ENCODE measurements around the gene MARCO.

The MARCO gene

DNA sequence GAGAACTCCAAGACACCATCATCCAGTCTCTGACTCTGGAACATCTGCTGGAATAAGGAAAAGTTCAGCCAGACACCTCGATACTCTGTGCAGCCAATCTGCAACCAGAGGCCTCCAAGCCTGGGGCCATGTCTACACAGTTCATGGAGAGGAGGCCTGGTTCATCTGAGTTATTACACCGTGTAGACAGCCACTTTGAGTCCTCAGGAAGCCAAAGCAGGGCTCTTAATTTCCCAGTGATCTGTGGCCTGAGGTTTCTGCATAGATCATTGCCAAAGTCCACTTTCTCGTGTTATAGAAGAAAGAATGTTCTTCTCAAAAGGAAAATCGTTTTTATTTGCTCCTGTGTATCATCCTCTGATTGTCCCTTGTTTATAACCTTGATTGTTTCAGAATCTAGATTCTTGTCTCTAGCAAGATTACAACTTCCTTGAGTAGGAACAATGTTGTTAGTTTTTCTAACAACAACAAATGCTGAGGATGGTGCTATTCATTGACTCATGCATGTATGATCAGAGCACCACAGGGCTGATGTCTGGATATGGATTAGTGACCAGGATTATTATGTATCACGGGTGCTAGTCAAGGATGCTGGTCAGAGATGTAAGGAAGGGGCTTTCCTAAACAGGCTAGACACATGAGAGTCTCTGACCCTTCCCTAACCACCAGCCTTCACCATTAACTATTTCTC, 30.7 kb upstream of the MARCO start:
- DNase-seq (ENCODE audit: extremely low spot score), result no peak
- CTCF ChIA-PET, result no interaction called here
- POLR2A ChIA-PET, result no interaction called here
- TF ChIP-seq FOXK2 (IDR thresholded peaks at IDR 0.05) (no peak), HDGF (IDR thresholded peaks at IDR 0.05; ENCODE audit: borderline replicate concordance) (no peak), SP1 (IDR thresholded peaks at IDR 0.05) (no peak), PKNOX1 (IDR thresholded peaks at IDR 0.05) (no peak), SUZ12 (IDR thresholded peaks at IDR 0.05) (no peak), FOXM1 (IDR thresholded peaks at IDR 0.05; ENCODE audit: borderline replicate concordance) (no peak), L3MBTL2 (conservative IDR thresholded peaks at IDR 0.05) (no peak), ZNF384 (IDR thresholded peaks at IDR 0.05) (no peak), NFRKB (IDR thresholded peaks at IDR 0.05) (no peak), ARNT (IDR thresholded peaks at IDR 0.05) (no peak), LEF1 (IDR thresholded peaks at IDR 0.05; ENCODE audit: borderline replicate concordance) (no peak)

DNA sequence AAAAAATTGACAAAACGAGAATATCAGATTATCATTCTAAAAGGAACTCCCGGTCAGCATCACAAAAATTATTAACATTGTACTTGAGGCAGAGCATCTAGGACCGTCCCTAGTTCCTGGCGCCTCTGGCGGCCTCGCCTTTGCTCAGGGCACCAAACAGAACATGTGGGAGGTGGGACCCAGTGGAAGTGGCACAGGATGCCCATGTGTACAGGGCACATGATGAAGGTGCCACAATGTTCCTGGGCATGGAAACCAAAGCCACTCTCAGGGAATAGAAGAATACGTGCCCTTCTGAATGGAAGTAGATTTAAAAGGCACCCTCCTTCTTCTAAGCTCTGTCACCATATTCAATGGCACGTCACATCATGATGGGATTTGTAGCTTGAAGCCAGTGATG, 30.1 kb upstream of the MARCO start:
- POLR2A ChIA-PET, result no interaction called here
- TF ChIP-seq SP1 (IDR thresholded peaks at IDR 0.05) (no peak), NFRKB (IDR thresholded peaks at IDR 0.05) (no peak), FOXM1 (IDR thresholded peaks at IDR 0.05; ENCODE audit: borderline replicate concordance) (no peak), FOXA1 (IDR thresholded peaks at IDR 0.05) (no peak), TARDBP (IDR thresholded peaks at IDR 0.05) (no peak), CTBP1 (IDR thresholded peaks at IDR 0.05; ENCODE audit: borderline replicate concordance) (no peak), FOXK2 (IDR thresholded peaks at IDR 0.05) (no peak), ZNF384 (IDR thresholded peaks at IDR 0.05) (no peak), LEF1 (IDR thresholded peaks at IDR 0.05; ENCODE audit: borderline replicate concordance) (no peak), PKNOX1 (IDR thresholded peaks at IDR 0.05) (no peak), SUZ12 (IDR thresholded peaks at IDR 0.05) (no peak), L3MBTL2 (conservative IDR thresholded peaks at IDR 0.05) (no peak), HDGF (IDR thresholded peaks at IDR 0.05; ENCODE audit: borderline replicate concordance) (no peak)
- DNase-seq (ENCODE audit: extremely low spot score), result no peak
- CTCF ChIA-PET, result no interaction called here

DNA sequence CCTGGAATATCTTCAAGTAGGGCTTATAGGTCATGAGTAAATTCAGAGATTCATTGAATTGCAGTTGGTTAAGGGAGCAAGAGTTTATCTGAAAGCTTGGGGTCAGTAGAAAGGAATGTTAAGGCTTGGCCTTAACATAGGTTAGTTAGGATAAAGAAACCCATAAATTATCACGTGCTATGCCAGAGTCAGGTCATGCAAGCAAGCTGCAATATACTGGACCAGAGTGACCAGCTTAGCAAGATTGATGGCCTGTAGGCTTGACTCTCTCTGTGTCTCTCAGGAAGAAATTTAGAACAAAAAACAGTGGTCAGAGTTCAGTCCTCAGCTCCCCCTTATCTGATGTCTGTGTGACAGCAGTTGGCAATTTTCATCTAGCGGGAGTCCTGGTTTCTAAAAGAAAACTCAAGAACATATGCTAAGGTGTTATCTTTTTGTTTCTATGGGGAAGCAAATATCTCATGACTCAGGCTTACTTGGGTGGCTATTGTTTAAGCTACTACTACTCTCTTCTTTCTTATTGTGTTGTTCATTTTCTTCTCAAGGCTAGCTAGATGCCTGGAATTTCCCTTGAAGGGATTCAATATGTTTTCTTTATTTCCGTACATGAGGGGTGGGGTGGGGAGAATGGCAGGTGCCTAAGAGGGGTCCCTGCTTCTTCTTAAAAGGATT, 28.7 kb upstream of the MARCO start:
- ChIA-PET POLR2A (no interaction called here), CTCF (no interaction called here)
- no peak for DNase-seq (ENCODE audit: extremely low spot score)
- no peak for TF ChIP-seq SP1 (IDR thresholded peaks at IDR 0.05)
- TF ChIP-seq ELF4 (IDR thresholded peaks at IDR 0.05), result no peak
- TF ChIP-seq CTBP1 (IDR thresholded peaks at IDR 0.05; ENCODE audit: borderline replicate concordance), result no peak
- no peak for TF ChIP-seq TARDBP (IDR thresholded peaks at IDR 0.05)
- no peak for TF ChIP-seq SUZ12 (IDR thresholded peaks at IDR 0.05)
- TF ChIP-seq LEF1 (IDR thresholded peaks at IDR 0.05; ENCODE audit: borderline replicate concordance), result no peak
- TF ChIP-seq FOXM1 (IDR thresholded peaks at IDR 0.05; ENCODE audit: borderline replicate concordance), result no peak
- no peak for TF ChIP-seq L3MBTL2 (conservative IDR thresholded peaks at IDR 0.05)
- TF ChIP-seq HDGF (IDR thresholded peaks at IDR 0.05; ENCODE audit: borderline replicate concordance), result no peak
- TF ChIP-seq ARNT (IDR thresholded peaks at IDR 0.05), result no peak
- TF ChIP-seq ZNF384 (IDR thresholded peaks at IDR 0.05), result no peak

DNA sequence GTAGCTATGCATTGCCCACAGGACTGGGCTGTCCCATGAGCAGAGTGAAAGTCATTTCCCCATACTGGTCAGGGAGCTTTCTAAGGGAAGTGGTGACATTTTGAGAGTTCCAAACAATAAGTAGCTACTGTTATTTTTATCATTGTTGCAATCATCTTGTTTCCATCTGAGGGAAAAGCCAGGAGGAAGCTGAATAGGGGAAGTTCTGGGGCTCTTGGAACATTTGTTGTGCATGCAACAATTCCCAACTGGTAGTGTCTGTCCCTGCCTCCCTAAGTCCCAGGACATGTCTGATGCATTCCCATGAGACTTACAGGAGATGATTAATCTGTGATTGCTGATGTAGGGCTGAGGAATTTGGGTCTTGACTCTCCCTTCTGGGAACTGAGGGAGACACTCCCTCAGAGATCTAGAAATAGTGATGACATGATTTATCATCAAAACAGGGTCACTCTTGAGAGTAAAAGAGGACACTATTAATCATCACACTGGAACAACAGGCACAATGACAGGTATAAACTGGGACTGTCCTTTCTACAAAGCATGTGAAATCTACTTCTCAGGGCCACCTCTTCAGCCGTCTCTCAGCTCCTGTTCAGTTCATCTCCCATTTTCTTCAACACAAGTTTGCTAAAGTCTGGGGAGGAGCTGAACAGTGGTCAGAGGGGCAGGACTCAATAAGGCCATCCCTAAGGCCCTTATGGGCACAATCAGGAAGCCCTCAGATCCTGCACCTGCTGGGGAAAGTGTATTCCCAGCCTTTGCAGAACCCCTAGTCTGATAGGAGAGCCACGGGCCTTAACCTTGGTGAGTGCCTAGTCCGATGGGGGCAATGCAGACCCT, 28.0 kb upstream of the MARCO start:
- DNase-seq (ENCODE audit: extremely low spot score), result no peak
- CTCF ChIA-PET, result no interaction called here
- POLR2A ChIA-PET, result no interaction called here
- TF ChIP-seq LEF1 (IDR thresholded peaks at IDR 0.05; ENCODE audit: borderline replicate concordance), result no peak
- no peak for TF ChIP-seq FOXA1 (IDR thresholded peaks at IDR 0.05)
- TF ChIP-seq NFRKB (IDR thresholded peaks at IDR 0.05), result no peak
- TF ChIP-seq SUZ12 (IDR thresholded peaks at IDR 0.05), result no peak
- TF ChIP-seq CTBP1 (IDR thresholded peaks at IDR 0.05; ENCODE audit: borderline replicate concordance), result no peak

GRCh38 chr2:118914721-118915453, 27.1 kb upstream of the MARCO start:
- CTCF ChIA-PET, result no interaction called here
- DNase-seq (ENCODE audit: extremely low spot score), result no peak
- TF ChIP-seq LEF1 (IDR thresholded peaks at IDR 0.05; ENCODE audit: borderline replicate concordance), result no peak
- TF ChIP-seq BHLHE40 (IDR thresholded peaks at IDR 0.05; ENCODE audit: borderline replicate concordance), result no peak
- no peak for TF ChIP-seq CTBP1 (IDR thresholded peaks at IDR 0.05; ENCODE audit: borderline replicate concordance)
- no peak for TF ChIP-seq FOXA1 (IDR thresholded peaks at IDR 0.05)
- no peak for TF ChIP-seq ELF4 (IDR thresholded peaks at IDR 0.05)
- no peak for TF ChIP-seq SUZ12 (IDR thresholded peaks at IDR 0.05)
- TF ChIP-seq ARNT (IDR thresholded peaks at IDR 0.05), result no peak
- TF ChIP-seq ZNF384 (IDR thresholded peaks at IDR 0.05), result no peak
- TF ChIP-seq FOXM1 (IDR thresholded peaks at IDR 0.05; ENCODE audit: borderline replicate concordance), result no peak
- no peak for TF ChIP-seq HDGF (IDR thresholded peaks at IDR 0.05; ENCODE audit: borderline replicate concordance)
- no peak for TF ChIP-seq PKNOX1 (IDR thresholded peaks at IDR 0.05)
- TF ChIP-seq NFRKB (IDR thresholded peaks at IDR 0.05), result no peak
- TF ChIP-seq SP1 (IDR thresholded peaks at IDR 0.05), result no peak
- TF ChIP-seq FOXK2 (IDR thresholded peaks at IDR 0.05), result no peak
- POLR2A ChIA-PET, result no interaction called here

All from HEK293T (cell line).